ENCODE results near the gene AGPAT4.

DNA sequence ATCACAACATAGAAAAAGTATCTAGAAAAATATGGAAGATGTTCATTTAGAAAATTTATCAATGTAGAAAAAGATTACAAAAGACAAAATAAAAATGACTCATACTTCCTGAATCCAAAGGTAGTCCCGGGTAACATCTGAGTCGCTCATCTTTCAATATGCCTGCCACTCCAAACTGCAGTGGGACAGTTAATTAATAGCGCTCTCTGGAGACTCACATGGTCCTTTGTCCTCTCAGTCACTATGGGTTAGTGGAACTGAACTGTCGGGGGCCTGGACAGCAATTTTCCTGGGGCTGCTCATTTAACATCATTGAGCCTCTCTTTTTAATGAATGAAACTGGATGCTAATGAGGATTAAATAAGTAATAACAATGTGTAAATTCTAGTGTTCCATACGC lies 178.9 kb downstream of the AGPAT4 start:
- TF ChIP-seq USF2 (IDR thresholded peaks at IDR 0.05; ENCODE audit: borderline replicate concordance, low read depth, low read length) (no peak), IRF3 (IDR thresholded peaks at IDR 0.05; ENCODE audit: low read depth, low read length) (no peak), MXI1 (IDR thresholded peaks at IDR 0.05; ENCODE audit: low read depth, low read length) (no peak), NRF1 (IDR thresholded peaks at IDR 0.05; ENCODE audit: low read depth, low read length) (no peak), POLR2AphosphoS5 (IDR thresholded peaks at IDR 0.05; ENCODE audit: low read depth, low read length) (no peak), EZH2phosphoT487 (IDR thresholded peaks at IDR 0.05; ENCODE audit: borderline replicate concordance, low read depth) (no peak), EP300 (IDR thresholded peaks at IDR 0.05; ENCODE audit: borderline replicate concordance in 1 of 2, low read depth in 1 of 2, low read length in 1 of 2) (no peak), YY1 (IDR thresholded peaks at IDR 0.05; ENCODE audit: low read depth) (no peak)
- TF ChIP-seq, protein P1, sequence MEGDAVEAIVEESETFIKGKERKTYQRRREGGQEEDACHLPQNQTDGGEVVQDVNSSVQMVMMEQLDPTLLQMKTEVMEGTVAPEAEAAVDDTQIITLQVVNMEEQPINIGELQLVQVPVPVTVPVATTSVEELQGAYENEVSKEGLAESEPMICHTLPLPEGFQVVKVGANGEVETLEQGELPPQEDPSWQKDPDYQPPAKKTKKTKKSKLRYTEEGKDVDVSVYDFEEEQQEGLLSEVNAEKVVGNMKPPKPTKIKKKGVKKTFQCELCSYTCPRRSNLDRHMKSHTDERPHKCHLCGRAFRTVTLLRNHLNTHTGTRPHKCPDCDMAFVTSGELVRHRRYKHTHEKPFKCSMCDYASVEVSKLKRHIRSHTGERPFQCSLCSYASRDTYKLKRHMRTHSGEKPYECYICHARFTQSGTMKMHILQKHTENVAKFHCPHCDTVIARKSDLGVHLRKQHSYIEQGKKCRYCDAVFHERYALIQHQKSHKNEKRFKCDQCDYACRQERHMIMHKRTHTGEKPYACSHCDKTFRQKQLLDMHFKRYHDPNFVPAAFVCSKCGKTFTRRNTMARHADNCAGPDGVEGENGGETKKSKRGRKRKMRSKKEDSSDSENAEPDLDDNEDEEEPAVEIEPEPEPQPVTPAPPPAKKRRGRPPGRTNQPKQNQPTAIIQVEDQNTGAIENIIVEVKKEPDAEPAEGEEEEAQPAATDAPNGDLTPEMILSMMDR (IDR thresholded peaks at IDR 0.05), result no peak
- TF ChIP-seq, protein P2, sequence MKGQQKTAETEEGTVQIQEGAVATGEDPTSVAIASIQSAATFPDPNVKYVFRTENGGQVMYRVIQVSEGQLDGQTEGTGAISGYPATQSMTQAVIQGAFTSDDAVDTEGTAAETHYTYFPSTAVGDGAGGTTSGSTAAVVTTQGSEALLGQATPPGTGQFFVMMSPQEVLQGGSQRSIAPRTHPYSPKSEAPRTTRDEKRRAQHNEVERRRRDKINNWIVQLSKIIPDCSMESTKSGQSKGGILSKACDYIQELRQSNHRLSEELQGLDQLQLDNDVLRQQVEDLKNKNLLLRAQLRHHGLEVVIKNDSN (IDR thresholded peaks at IDR 0.05; ENCODE audit: borderline replicate concordance, low read depth), result no peak
